Activated CD4-positive, alpha-beta T cell treated with anti-CD3 and anti-CD28 coated beads, Interleukin-2, amount 10 ng/mL, durations not matched to agents 24 days and 14 days (primary cell): ENCODE data around the gene RNU1-1. TPM values are rescaled to one million over a fixed set of nuclear protein-coding genes. Genes with fewer than 3 reads are reported as not detected.

Source experiments
- DNase-seq: peaks from one replicate; pipeline ENCODE4 v3.0.0; 2022
- H3K27ac Mint-ChIP-seq: one replicate; pipeline ENCODE4 v1.8.0; 2022; ENCODE audit warnings: mild to moderate bottlenecking, mixed read lengths
- H3K27me3 Mint-ChIP-seq: one replicate; pipeline ENCODE4 v1.8.0; 2022; ENCODE audit warnings: mixed read lengths
- H3K36me3 Mint-ChIP-seq: one replicate; pipeline ENCODE4 v1.8.0; 2022; ENCODE audit warnings: low read depth, mild to moderate bottlenecking, mixed read lengths
- H3K4me1 Mint-ChIP-seq: one replicate; pipeline ENCODE4 v1.8.0; 2021; ENCODE audit warnings: mixed read lengths
- H3K4me3 Mint-ChIP-seq: one replicate; pipeline ENCODE4 v1.8.0; 2022; ENCODE audit warnings: mild to moderate bottlenecking, moderate library complexity, mixed read lengths
- H3K9me3 Mint-ChIP-seq: one replicate; pipeline ENCODE4 v1.8.0; 2021; ENCODE audit warnings: mixed read lengths
- intact Hi-C: fragments of 100-400 bp; cut with micrococcal nuclease; formaldehyde crosslinking; loops from one replicate; pipeline ENCODE4 v1.15.1; 2023
- total RNA-seq: library from RNA; stranded (reverse); gene quantifications from 2 replicates; pipeline ENCODE4 v1.2.3, GENCODE V29; 2022

The RNU1-1 gene
- total RNA-seq, 1 donor from 2014 or later: 1,962 TPM

GRCh38 chr1:16468558-16468957 lies 45.5 kb downstream of the RNU1-1 start:
- peaks cover 48% of the 10 kb centered on the region for H3K36me3 Mint-ChIP-seq
- intact Hi-C loops: no loop called here
- peaks cover 7% of the 10 kb centered on the region for H3K4me1 Mint-ChIP-seq
- no peaks in the 10 kb centered on the region for H3K9me3 Mint-ChIP-seq
- H3K27me3 Mint-ChIP-seq: no peaks in the 10 kb centered on the region
- no peak overlapping the region for H3K4me3 Mint-ChIP-seq
- H3K27ac Mint-ChIP-seq: no peak overlapping the region
- no peak for DNase-seq

- Mint-ChIP-seq H3K27me3 (no peaks in the 10 kb centered on the region), H3K4me1 (peaks cover 2% of the 10 kb centered on the region), H3K27ac (no peak overlapping the region), H3K9me3 (no peaks in the 10 kb centered on the region), H3K4me3 (no peak overlapping the region), H3K36me3 (peaks cover 55% of the 10 kb centered on the region)
- no peak for DNase-seq
- intact Hi-C loops: no loop called here
Observed at GRCh38 chr1:16464917-16465625, 49.0 kb downstream of the RNU1-1 start.

Other genes starting within 250 kb of the RNU1-1 start
- 20.4 and 20.8 TPM in 2 replicates for gene FBXO42, start 161.8 kb downstream of the RNU1-1 start, total RNA-seq
- gene SZRD1, start 147.0 kb downstream of the RNU1-1 start, total RNA-seq: 195 and 200 TPM in 2 replicates
- not detected in 2 replicates for gene SPATA21, start 76.9 kb downstream of the RNU1-1 start, total RNA-seq
- gene NECAP2, start 73.6 kb downstream of the RNU1-1 start, total RNA-seq: 74.1 and 76.8 TPM in 2 replicates
- 4.2 and 5.1 TPM in 2 replicates for gene NBPF1, start 99.3 kb upstream of the RNU1-1 start, total RNA-seq
- gene RNU1-3, start 152.7 kb upstream of the RNU1-1 start, total RNA-seq: 1,962 and 2,189 TPM in 2 replicates
- gene RNU1-4, start 226.2 kb upstream of the RNU1-1 start, total RNA-seq: 1,962 and 2,189 TPM in 2 replicates